ENCODE data around the gene TMC7. TPM values are rescaled to one million over a fixed set of nuclear protein-coding genes. Genes with fewer than 3 reads are reported as not detected.
A peak's percentile ranks its signal among the peaks of the same experiment; 100 is the strongest.

The TMC7 gene
- total and polyA plus RNA-seq, 2 of the 13 experiments (the other 11 are each of a cell fraction or from before 2014, with no cell fraction given): 1.2 to 5.1 TPM

- TF ChIP-seq NFATC3 (CRISPR knock-in tag; IDR thresholded peaks at IDR 0.05) (no peak), ZFP36 (IDR thresholded peaks at IDR 0.05; ENCODE audit: borderline replicate concordance, low read depth, low read length, partially characterized antibody) (no peak), SIN3B (IDR thresholded peaks at IDR 0.05; ENCODE audit: low read length) (no peak), MIER2 (CRISPR knock-in tag; IDR thresholded peaks at IDR 0.05) (no peak), SP140L (CRISPR knock-in tag; IDR thresholded peaks at IDR 0.05; ENCODE audit: borderline replicate concordance) (no peak), ZNF790 (CRISPR knock-in tag; IDR thresholded peaks at IDR 0.05; ENCODE audit: borderline replicate concordance) (no peak), LRRFIP1 (CRISPR knock-in tag; conservative IDR thresholded peaks at IDR 0.05) (no peak), TEAD3 (CRISPR knock-in tag; optimal IDR thresholded peaks at IDR 0.05; ENCODE audit: borderline replicate concordance) (no peak), RARG (CRISPR knock-in tag; IDR thresholded peaks at IDR 0.05; ENCODE audit: low read depth) (no peak), ZNF20 (CRISPR knock-in tag; IDR thresholded peaks at IDR 0.05) (no peak), ZNF251 (CRISPR knock-in tag; IDR thresholded peaks at IDR 0.05) (no peak), PRMT3 (CRISPR knock-in tag; IDR thresholded peaks at IDR 0.05; ENCODE audit: borderline replicate concordance, low read depth) (no peak), ZMYM2 (CRISPR knock-in tag; IDR thresholded peaks at IDR 0.05) (no peak), ZNF530 (CRISPR knock-in tag; IDR thresholded peaks at IDR 0.05; ENCODE audit: low read depth) (no peak), ZKSCAN5 (CRISPR knock-in tag; IDR thresholded peaks at IDR 0.05) (no peak), ATF3 (CRISPR knock-in tag; IDR thresholded peaks at IDR 0.05) (no peak), NFKB2 (CRISPR knock-in tag; IDR thresholded peaks at IDR 0.05; ENCODE audit: borderline replicate concordance) (no peak), SRY (CRISPR knock-in tag; IDR thresholded peaks at IDR 0.05) (no peak), DRAP1 (CRISPR knock-in tag; IDR thresholded peaks at IDR 0.05) (peak; percentile 21; the same call in 1 of the 2 replicates), ZNF678 (CRISPR knock-in tag; IDR thresholded peaks at IDR 0.05) (no peak), ATF1 (CRISPR knock-in tag; IDR thresholded peaks at IDR 0.05) (no peak), IKZF5 (CRISPR knock-in tag; IDR thresholded peaks at IDR 0.05) (no peak), ZNF547 (CRISPR knock-in tag; IDR thresholded peaks at IDR 0.05) (no peak), ZNF138 (CRISPR knock-in tag; IDR thresholded peaks at IDR 0.05; ENCODE audit: low read depth) (no peak), KLF6 (CRISPR knock-in tag; IDR thresholded peaks at IDR 0.05) (no peak), HNF1B (CRISPR knock-in tag; IDR thresholded peaks at IDR 0.05) (no peak)
These were observed 111.0 kb downstream of the TMC7 start (continued) for GRCh38 chr16:19094542-19095365.
